Measurements from ENCODE around the gene RD3L. TPM values are rescaled to one million over a fixed set of nuclear protein-coding genes. Genes with fewer than 3 reads are reported as not detected.

RD3L gene
- total and polyA plus RNA-seq, 2 experiments from 2014 or later, result not detected

DNA sequence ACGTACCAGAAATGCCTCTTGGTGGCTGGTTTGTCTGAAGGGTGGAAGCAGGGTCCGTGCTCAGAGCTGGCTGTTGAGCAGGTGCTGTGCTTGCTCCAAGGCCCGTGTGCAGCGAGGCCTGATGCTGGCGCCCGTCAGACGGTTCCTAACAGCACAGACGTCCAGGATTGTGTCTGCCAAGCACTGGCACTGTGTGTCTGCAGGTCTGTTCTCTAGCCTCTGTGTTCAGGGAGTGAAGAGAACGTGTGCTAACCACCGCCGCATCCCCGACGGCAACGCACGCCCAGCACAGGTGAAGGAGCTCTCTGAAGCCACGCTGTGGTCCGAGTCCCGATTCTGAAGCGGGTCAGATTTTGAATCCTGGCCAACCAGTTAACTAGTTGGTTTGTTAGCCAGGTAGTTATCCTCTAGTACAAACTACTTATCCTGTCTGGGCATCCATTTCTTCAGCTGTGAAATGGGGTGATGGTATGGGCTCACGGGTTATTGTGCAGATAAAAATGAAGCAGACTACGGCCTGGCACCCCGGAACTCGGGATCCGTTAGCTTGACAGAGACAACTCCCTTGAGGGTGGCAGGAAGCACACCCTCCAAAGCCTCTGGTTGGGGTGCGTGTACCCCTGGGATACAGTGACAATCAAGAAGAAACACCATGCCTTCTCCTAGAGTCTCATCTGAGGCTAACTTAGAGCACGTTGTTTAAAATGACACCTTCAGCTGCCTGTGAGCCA, 32.6 kb downstream of the RD3L start:
- Histone ChIP-seq H3K9me2 (ENCODE audit: insufficient read depth) (no peaks in the 10 kb centered on the region), H3K4me1 (ENCODE audit: insufficient read depth) (no peaks in the 10 kb centered on the region), H3K27me3 (replicated peaks; ENCODE audit: insufficient read depth) (no peaks in the 10 kb centered on the region), H3K27ac (no peak overlapping the region), H3K79me2 (ENCODE audit: insufficient read depth) (peaks cover 8% of the 10 kb centered on the region; the same call in 1 of the 2 replicates), H4K20me1 (ENCODE audit: insufficient read depth) (no peaks in the 10 kb centered on the region), H3K36me3 (ENCODE audit: low read depth) (peaks cover 22% of the 10 kb centered on the region; the same call in 1 of the 2 replicates), H3K9me3 (ENCODE audit: low read depth) (no peaks in the 10 kb centered on the region), H3K4me3 (no peak overlapping the region), H3K4me2 (ENCODE audit: unreplicated experiment) (no peak overlapping the region), H3K9ac (no peak overlapping the region), H3F3A (ENCODE audit: insufficient read depth) (peaks cover 16% of the 10 kb centered on the region; the same call in 1 of the 2 replicates), H2AFZ (peak overlapping the region; percentile 31; the same call in 1 of the 2 replicates)
- TF ChIP-seq EZH2phosphoT487 (IDR thresholded peaks at IDR 0.05; ENCODE audit: insufficient read depth, low read depth), result no peak
- TF ChIP-seq EZH2 (IDR thresholded peaks at IDR 0.05; ENCODE audit: insufficient read depth, poor library complexity, severe bottlenecking), result no peak
- WGBS, 2 experiments (ENCODE audit: low coverage in 1 of 2, low lambda C conversion rate in 2 of 2, missing lambda C conversion rate in 2 of 2), result 85 to 88% methylated on average over 26 of the region's 26 CpGs
- no peak for DNase-seq
- in situ Hi-C loops (cut with MboI), result no loop called here

- H3K79me2 ChIP-seq (ENCODE audit: insufficient read depth), result no peaks in the 10 kb centered on the region
- no peak overlapping the region for H3K4me2 ChIP-seq (ENCODE audit: unreplicated experiment)
- 96 to 97% methylated on average over 4 of the region's 4 CpGs for WGBS, 2 experiments (ENCODE audit: low coverage in 1 of 2, low lambda C conversion rate in 2 of 2, missing lambda C conversion rate in 2 of 2)
- H3K9me3 ChIP-seq (ENCODE audit: low read depth), result no peaks in the 10 kb centered on the region
- no peak overlapping the region for H3K4me3 ChIP-seq
- H3F3A ChIP-seq (ENCODE audit: insufficient read depth), result peaks cover 10% of the 10 kb centered on the region; the same call in 1 of the 2 replicates
- in situ Hi-C loops (cut with MboI), result no loop called here
- peaks cover 13% of the 10 kb centered on the region; the same call in 1 of the 2 replicates for H3K36me3 ChIP-seq (ENCODE audit: low read depth)
- H3K4me1 ChIP-seq (ENCODE audit: insufficient read depth), result no peaks in the 10 kb centered on the region
- no peaks in the 10 kb centered on the region for H3K27me3 ChIP-seq (replicated peaks; ENCODE audit: insufficient read depth)
- H3K9me2 ChIP-seq (ENCODE audit: insufficient read depth), result no peaks in the 10 kb centered on the region
- DNase-seq, result no peak
- no peak for TF ChIP-seq EZH2phosphoT487 (IDR thresholded peaks at IDR 0.05; ENCODE audit: insufficient read depth, low read depth)
- no peak for TF ChIP-seq EZH2 (IDR thresholded peaks at IDR 0.05; ENCODE audit: insufficient read depth, poor library complexity, severe bottlenecking)
- H3K9ac ChIP-seq, result no peak overlapping the region
- H4K20me1 ChIP-seq (ENCODE audit: insufficient read depth), result no peaks in the 10 kb centered on the region
- H3K27ac ChIP-seq, result no peak overlapping the region
- H2AFZ ChIP-seq, result no peak overlapping the region
These were observed 33.7 kb downstream of the RD3L start for GRCh38 chr14:103908580-103908979.

DNA sequence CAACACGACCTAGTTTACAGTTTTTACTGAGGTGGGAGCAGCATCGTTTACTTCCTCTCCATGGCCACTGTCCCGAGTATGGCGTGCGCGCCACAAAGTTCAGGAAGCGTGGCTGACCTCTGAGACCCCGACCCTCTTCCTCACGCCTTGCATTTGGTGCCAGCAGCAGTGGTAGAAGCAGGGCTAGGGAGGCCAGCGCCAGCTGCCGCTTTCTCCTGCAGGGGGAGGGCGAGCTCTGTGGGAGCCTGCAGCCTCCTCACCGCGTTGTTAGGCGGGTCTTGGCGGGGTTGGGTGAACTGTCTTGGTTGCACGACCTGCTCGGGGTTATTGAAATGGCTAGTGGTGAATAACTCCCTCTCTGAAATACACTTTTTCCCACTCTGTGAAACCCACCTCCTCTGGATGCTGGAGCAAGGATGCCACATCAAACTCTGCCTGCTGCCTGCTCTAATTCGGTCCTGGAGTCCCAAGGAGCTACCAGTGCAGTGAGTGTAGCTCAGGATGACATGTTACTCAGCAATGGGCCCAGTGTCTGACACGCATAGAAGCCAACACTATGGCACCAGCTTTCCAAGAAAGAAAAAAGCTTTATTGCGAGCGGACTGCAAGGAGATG, 36.4 kb downstream of the RD3L start:
- Histone ChIP-seq H3K79me2 (ENCODE audit: insufficient read depth) (no peaks in the 10 kb centered on the region), H3K9me2 (ENCODE audit: insufficient read depth) (no peaks in the 10 kb centered on the region), H3K27ac (no peak overlapping the region), H3K4me1 (ENCODE audit: insufficient read depth) (no peaks in the 10 kb centered on the region), H3K9me3 (ENCODE audit: low read depth) (no peaks in the 10 kb centered on the region), H4K20me1 (ENCODE audit: insufficient read depth) (no peaks in the 10 kb centered on the region), H3K9ac (no peak overlapping the region), H3K36me3 (ENCODE audit: low read depth) (no peaks in the 10 kb centered on the region), H2AFZ (no peak overlapping the region), H3K27me3 (replicated peaks; ENCODE audit: insufficient read depth) (no peaks in the 10 kb centered on the region), H3F3A (ENCODE audit: insufficient read depth) (no peaks in the 10 kb centered on the region), H3K4me2 (ENCODE audit: unreplicated experiment) (no peak overlapping the region), H3K4me3 (no peak overlapping the region)
- in situ Hi-C loops (cut with MboI), result no loop called here
- TF ChIP-seq EZH2 (IDR thresholded peaks at IDR 0.05; ENCODE audit: insufficient read depth, poor library complexity, severe bottlenecking), result no peak
- no peak for TF ChIP-seq EZH2phosphoT487 (IDR thresholded peaks at IDR 0.05; ENCODE audit: insufficient read depth, low read depth)
- peak; percentile 27 for DNase-seq
- 39 to 46% methylated on average over 22 of the region's 22 CpGs for WGBS, 2 experiments (ENCODE audit: low coverage in 1 of 2, low lambda C conversion rate in 2 of 2, missing lambda C conversion rate in 2 of 2)

- Histone ChIP-seq H3K9me3 (ENCODE audit: low read depth) (no peaks in the 10 kb centered on the region), H3K4me1 (ENCODE audit: insufficient read depth) (no peaks in the 10 kb centered on the region), H3K4me2 (ENCODE audit: unreplicated experiment) (no peak overlapping the region), H4K20me1 (ENCODE audit: insufficient read depth) (no peaks in the 10 kb centered on the region), H3K36me3 (ENCODE audit: low read depth) (no peaks in the 10 kb centered on the region), H3K79me2 (ENCODE audit: insufficient read depth) (no peaks in the 10 kb centered on the region), H3K4me3 (no peak overlapping the region), H3F3A (ENCODE audit: insufficient read depth) (no peaks in the 10 kb centered on the region), H2AFZ (no peak overlapping the region), H3K9ac (no peak overlapping the region), H3K27ac (no peak overlapping the region), H3K9me2 (ENCODE audit: insufficient read depth) (no peaks in the 10 kb centered on the region), H3K27me3 (replicated peaks; ENCODE audit: insufficient read depth) (no peaks in the 10 kb centered on the region)
- in situ Hi-C loops (cut with MboI), result no loop called here
- 82 to 92% methylated on average over 2 of the region's 2 CpGs for WGBS, 2 experiments (ENCODE audit: low coverage in 1 of 2, low lambda C conversion rate in 2 of 2, missing lambda C conversion rate in 2 of 2)
- no peak for TF ChIP-seq EZH2phosphoT487 (IDR thresholded peaks at IDR 0.05; ENCODE audit: insufficient read depth, low read depth)
- no peak for TF ChIP-seq EZH2 (IDR thresholded peaks at IDR 0.05; ENCODE audit: insufficient read depth, poor library complexity, severe bottlenecking)
- DNase-seq, result no peak
These were observed 37.7 kb downstream of the RD3L start for GRCh38 chr14:103904493-103905107.
